SIG-M5 treated with dmso at 0.1 percent for 504 hours (cell line): ENCODE data around the gene BCL2L1.

ENCODE experiments used
- DNase-seq: peaks from one replicate; lab custom pipeline; 2025; ENCODE audit not compliant: unreplicated experiment; lab: John Stamatoyannopoulos, UW

BCL2L1 gene

GRCh38 chr20:31710423-31711108, 12.1 kb downstream of the BCL2L1 start:
- no peak for DNase-seq

GRCh38 chr20:31709939-31710338, 12.7 kb downstream of the BCL2L1 start:
- no peak for DNase-seq

GRCh38 chr20:31708736-31709534, 13.7 kb downstream of the BCL2L1 start:
- DNase-seq: no peak

GRCh38 chr20:31707994-31708735, 14.5 kb downstream of the BCL2L1 start:
- peak; percentile 26 for DNase-seq

GRCh38 chr20:31707258-31707615, 15.4 kb downstream of the BCL2L1 start:
- no peak for DNase-seq

GRCh38 chr20:31706607-31707257, 15.9 kb downstream of the BCL2L1 start:
- DNase-seq: peak; percentile 50

GRCh38 chr20:31705598-31706597, 16.8 kb downstream of the BCL2L1 start:
- no peak for DNase-seq

GRCh38 chr20:31705191-31705590, 17.5 kb downstream of the BCL2L1 start:
- no peak for DNase-seq

- peak; percentile 53 for DNase-seq
Observed at GRCh38 chr20:31704225-31705119, 18.2 kb downstream of the BCL2L1 start.

- DNase-seq: no peak
Observed at GRCh38 chr20:31701591-31701990, 21.1 kb downstream of the BCL2L1 start.

GRCh38 chr20:31700747-31701146, 21.9 kb downstream of the BCL2L1 start:
- no peak for DNase-seq

GRCh38 chr20:31699801-31700728, 22.6 kb downstream of the BCL2L1 start:
- DNase-seq: no peak

GRCh38 chr20:31698803-31699718, 23.6 kb downstream of the BCL2L1 start:
- peak; percentile 69 for DNase-seq

GRCh38 chr20:31698243-31698802, 24.3 kb downstream of the BCL2L1 start:
- no peak for DNase-seq

GRCh38 chr20:31695849-31696804, 26.5 kb downstream of the BCL2L1 start:
- no peak for DNase-seq
